Stimulated activated CD8-positive, alpha-beta memory T cell treated with anti-CD3 and anti-CD28 coated beads, Interleukin-15, amount 100 ng/mL, for 4 hours (primary cell): ENCODE measurements around the gene FOXRED1.
A peak's percentile ranks its signal among the peaks of the same experiment; 100 is the strongest.
"Not testable (repeated sequence)": the region's sequence is repeated elsewhere in the genome, so short reads cannot be mapped to it uniquely, and the experiment has no call there.

Experiments used
- DNase-seq, 2 donors: peaks; one replicate each; pipeline ENCODE4 v3.0.0-alpha.2; 2020; ENCODE audit warnings: low read depth in 2 of 2

Gene FOXRED1

GRCh38 chr11:126268708-126269579 lies at the start of gene FOXRED1, which contains the start of gene SRPRA:
Gene FOXRED1, plus strand, starts transcription at chr11:126269154. Its CDS starts 53 bp downstream, at chr11:126269207.
Gene SRPRA, minus strand, starts transcription at chr11:126268895. Its CDS starts 91 bp downstream, at chr11:126268804.
- DNase-seq, result peak; percentile 100

- no peak for DNase-seq
These were observed 49.4 kb upstream of the FOXRED1 start for GRCh38 chr11:126219547-126219946.

- DNase-seq, result no peak
These were observed 44.2 kb upstream of the FOXRED1 start for GRCh38 chr11:126224647-126225294.

GRCh38 chr11:126225295-126225665 lies 43.7 kb upstream of the FOXRED1 start:
- no peak for DNase-seq

- no peak for DNase-seq
These were observed 42.4 kb upstream of the FOXRED1 start for GRCh38 chr11:126226334-126227084.

- DNase-seq, result no peak
These were observed 39.0 kb upstream of the FOXRED1 start for GRCh38 chr11:126229858-126230540.

- DNase-seq, result no peak
These were observed 37.1 kb upstream of the FOXRED1 start for GRCh38 chr11:126231725-126232459.

- no peak for DNase-seq
These were observed 36.3 kb upstream of the FOXRED1 start for GRCh38 chr11:126232683-126233082.

- DNase-seq, result no peak
These were observed 35.6 kb upstream of the FOXRED1 start for GRCh38 chr11:126233391-126233790.

- no peak for DNase-seq
These were observed 22.3 kb upstream of the FOXRED1 start for GRCh38 chr11:126246636-126247035.

- no peak for DNase-seq
These were observed 15.7 kb upstream of the FOXRED1 start for GRCh38 chr11:126253265-126253664.

GRCh38 chr11:126254819-126255218 lies 14.1 kb upstream of the FOXRED1 start:
- no peak for DNase-seq

- DNase-seq, result not testable (repeated sequence)
These were observed 13.4 kb upstream of the FOXRED1 start for GRCh38 chr11:126255507-126255906.

- DNase-seq, result no peak
These were observed 12.7 kb upstream of the FOXRED1 start for GRCh38 chr11:126256216-126256615.

GRCh38 chr11:126257144-126257543 lies 11.8 kb upstream of the FOXRED1 start:
- DNase-seq, result no peak

GRCh38 chr11:126257764-126258163 lies 11.2 kb upstream of the FOXRED1 start:
- no peak for DNase-seq

- no peak for DNase-seq
These were observed 6.7 kb upstream of the FOXRED1 start for GRCh38 chr11:126262216-126262615.

GRCh38 chr11:126263489-126263888 lies 5.5 kb upstream of the FOXRED1 start:
- no peak for DNase-seq

- DNase-seq, result no peak
These were observed 3.1 kb upstream of the FOXRED1 start for GRCh38 chr11:126265811-126266210.

GRCh38 chr11:126267650-126268049 lies 1.3 kb upstream of the FOXRED1 start:
- DNase-seq, result no peak

GRCh38 chr11:126268361-126268707 lies 620 bp upstream of the FOXRED1 start:
- DNase-seq, result no peak
